ENCODE data around the gene TMOD4. TPM values are rescaled to one million over a fixed set of nuclear protein-coding genes. Genes with fewer than 3 reads are reported as not detected.

The TMOD4 gene
- total and polyA plus RNA-seq, 2 of the 13 experiments (the other 11 are each of a cell fraction or from before 2014, with no cell fraction given): 0.66 TPM; not detected in 1

DNA sequence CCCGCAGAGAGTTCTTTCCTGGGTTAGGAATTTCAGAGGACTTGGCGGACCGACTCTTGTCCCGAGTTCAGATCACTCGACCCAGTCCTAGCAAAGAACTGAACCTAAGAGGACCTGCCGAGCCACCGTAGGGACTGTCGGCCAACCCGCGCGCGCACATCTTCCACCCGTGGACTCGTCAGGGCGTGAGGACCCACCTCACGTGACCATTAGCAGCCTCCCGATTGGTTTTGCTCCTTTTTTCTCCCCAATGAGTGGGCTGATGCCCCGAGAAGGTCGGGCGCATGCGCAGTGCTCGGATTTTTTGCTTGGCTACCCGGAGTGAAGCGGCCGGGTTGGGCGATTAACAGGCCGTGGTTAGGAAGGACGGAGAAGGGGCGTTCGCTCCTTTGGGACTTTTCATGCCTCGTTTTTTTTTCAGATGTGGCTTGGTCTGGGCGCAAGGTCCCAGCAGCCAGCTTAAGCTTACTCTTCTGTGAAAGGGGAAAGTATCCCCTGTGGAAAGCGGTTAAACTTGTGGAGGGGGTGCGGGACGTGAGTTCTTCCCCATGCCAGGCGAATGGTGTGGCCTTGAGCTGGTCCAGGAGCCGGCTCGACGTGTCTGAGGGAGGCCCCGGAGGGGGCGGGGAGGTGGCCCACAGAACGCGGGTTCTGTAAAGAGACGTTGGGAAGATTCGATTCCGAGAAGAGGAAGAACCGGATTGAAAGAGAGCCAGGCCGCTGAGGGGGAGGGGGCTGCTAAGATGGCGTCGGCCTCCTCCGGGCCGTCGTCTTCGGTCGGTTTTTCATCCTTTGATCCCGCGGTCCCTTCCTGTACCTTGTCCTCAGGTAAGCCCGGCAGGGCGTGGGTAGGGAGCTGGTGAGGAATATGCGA, 22.7 kb upstream of the TMOD4 start, which contains the start of gene PIP5K1A (continued):
- TF ChIP-seq, protein P1, sequence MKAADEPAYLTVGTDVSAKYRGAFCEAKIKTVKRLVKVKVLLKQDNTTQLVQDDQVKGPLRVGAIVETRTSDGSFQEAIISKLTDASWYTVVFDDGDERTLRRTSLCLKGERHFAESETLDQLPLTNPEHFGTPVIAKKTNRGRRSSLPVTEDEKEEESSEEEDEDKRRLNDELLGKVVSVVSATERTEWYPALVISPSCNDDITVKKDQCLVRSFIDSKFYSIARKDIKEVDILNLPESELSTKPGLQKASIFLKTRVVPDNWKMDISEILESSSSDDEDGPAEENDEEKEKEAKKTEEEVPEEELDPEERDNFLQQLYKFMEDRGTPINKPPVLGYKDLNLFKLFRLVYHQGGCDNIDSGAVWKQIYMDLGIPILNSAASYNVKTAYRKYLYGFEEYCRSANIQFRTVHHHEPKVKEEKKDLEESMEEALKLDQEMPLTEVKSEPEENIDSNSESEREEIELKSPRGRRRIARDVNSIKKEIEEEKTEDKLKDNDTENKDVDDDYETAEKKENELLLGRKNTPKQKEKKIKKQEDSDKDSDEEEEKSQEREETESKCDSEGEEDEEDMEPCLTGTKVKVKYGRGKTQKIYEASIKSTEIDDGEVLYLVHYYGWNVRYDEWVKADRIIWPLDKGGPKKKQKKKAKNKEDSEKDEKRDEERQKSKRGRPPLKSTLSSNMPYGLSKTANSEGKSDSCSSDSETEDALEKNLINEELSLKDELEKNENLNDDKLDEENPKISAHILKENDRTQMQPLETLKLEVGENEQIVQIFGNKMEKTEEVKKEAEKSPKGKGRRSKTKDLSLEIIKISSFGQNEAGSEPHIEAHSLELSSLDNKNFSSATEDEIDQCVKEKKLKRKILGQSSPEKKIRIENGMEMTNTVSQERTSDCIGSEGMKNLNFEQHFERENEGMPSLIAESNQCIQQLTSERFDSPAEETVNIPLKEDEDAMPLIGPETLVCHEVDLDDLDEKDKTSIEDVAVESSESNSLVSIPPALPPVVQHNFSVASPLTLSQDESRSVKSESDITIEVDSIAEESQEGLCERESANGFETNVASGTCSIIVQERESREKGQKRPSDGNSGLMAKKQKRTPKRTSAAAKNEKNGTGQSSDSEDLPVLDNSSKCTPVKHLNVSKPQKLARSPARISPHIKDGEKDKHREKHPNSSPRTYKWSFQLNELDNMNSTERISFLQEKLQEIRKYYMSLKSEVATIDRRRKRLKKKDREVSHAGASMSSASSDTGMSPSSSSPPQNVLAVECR (CRISPR knock-in tag; IDR thresholded peaks at IDR 0.05; ENCODE audit: borderline replicate concordance): peak; percentile 55
- TF ChIP-seq ZMAT3 (CRISPR knock-in tag; conservative IDR thresholded peaks at IDR 0.05) (0 out of 2 replicates have a peak, but pooled peaks have one; percentile 13), ZNF589 (CRISPR knock-in tag; conservative IDR thresholded peaks at IDR 0.05) (peak; percentile 86), CEBPG (CRISPR knock-in tag; IDR thresholded peaks at IDR 0.05) (no peak), SOX6 (IDR thresholded peaks at IDR 0.05) (no peak), SOX6 (CRISPR knock-in tag; IDR thresholded peaks at IDR 0.05) (no peak; the same call in 1 of the 2 replicates), DR1 (CRISPR knock-in tag; IDR thresholded peaks at IDR 0.05) (peak; percentile 91), NFKBIZ (CRISPR knock-in tag; IDR thresholded peaks at IDR 0.05) (peak; percentile 21; the same call in 1 of the 2 replicates), ZNF333 (CRISPR knock-in tag; IDR thresholded peaks at IDR 0.05; ENCODE audit: borderline replicate concordance) (0 out of 2 replicates have a peak, but pooled peaks have one; percentile 49)
- TF ChIP-seq, protein P2, sequence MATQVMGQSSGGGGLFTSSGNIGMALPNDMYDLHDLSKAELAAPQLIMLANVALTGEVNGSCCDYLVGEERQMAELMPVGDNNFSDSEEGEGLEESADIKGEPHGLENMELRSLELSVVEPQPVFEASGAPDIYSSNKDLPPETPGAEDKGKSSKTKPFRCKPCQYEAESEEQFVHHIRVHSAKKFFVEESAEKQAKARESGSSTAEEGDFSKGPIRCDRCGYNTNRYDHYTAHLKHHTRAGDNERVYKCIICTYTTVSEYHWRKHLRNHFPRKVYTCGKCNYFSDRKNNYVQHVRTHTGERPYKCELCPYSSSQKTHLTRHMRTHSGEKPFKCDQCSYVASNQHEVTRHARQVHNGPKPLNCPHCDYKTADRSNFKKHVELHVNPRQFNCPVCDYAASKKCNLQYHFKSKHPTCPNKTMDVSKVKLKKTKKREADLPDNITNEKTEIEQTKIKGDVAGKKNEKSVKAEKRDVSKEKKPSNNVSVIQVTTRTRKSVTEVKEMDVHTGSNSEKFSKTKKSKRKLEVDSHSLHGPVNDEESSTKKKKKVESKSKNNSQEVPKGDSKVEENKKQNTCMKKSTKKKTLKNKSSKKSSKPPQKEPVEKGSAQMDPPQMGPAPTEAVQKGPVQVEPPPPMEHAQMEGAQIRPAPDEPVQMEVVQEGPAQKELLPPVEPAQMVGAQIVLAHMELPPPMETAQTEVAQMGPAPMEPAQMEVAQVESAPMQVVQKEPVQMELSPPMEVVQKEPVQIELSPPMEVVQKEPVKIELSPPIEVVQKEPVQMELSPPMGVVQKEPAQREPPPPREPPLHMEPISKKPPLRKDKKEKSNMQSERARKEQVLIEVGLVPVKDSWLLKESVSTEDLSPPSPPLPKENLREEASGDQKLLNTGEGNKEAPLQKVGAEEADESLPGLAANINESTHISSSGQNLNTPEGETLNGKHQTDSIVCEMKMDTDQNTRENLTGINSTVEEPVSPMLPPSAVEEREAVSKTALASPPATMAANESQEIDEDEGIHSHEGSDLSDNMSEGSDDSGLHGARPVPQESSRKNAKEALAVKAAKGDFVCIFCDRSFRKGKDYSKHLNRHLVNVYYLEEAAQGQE (IDR thresholded peaks at IDR 0.05; ENCODE audit: borderline replicate concordance in 1 of 2, low read depth in 1 of 2, low read length in 2 of 2): peak in 1 of 2 experiments; percentile 12; a peak in 1 of 4 replicates
- TF ChIP-seq, protein P3, sequence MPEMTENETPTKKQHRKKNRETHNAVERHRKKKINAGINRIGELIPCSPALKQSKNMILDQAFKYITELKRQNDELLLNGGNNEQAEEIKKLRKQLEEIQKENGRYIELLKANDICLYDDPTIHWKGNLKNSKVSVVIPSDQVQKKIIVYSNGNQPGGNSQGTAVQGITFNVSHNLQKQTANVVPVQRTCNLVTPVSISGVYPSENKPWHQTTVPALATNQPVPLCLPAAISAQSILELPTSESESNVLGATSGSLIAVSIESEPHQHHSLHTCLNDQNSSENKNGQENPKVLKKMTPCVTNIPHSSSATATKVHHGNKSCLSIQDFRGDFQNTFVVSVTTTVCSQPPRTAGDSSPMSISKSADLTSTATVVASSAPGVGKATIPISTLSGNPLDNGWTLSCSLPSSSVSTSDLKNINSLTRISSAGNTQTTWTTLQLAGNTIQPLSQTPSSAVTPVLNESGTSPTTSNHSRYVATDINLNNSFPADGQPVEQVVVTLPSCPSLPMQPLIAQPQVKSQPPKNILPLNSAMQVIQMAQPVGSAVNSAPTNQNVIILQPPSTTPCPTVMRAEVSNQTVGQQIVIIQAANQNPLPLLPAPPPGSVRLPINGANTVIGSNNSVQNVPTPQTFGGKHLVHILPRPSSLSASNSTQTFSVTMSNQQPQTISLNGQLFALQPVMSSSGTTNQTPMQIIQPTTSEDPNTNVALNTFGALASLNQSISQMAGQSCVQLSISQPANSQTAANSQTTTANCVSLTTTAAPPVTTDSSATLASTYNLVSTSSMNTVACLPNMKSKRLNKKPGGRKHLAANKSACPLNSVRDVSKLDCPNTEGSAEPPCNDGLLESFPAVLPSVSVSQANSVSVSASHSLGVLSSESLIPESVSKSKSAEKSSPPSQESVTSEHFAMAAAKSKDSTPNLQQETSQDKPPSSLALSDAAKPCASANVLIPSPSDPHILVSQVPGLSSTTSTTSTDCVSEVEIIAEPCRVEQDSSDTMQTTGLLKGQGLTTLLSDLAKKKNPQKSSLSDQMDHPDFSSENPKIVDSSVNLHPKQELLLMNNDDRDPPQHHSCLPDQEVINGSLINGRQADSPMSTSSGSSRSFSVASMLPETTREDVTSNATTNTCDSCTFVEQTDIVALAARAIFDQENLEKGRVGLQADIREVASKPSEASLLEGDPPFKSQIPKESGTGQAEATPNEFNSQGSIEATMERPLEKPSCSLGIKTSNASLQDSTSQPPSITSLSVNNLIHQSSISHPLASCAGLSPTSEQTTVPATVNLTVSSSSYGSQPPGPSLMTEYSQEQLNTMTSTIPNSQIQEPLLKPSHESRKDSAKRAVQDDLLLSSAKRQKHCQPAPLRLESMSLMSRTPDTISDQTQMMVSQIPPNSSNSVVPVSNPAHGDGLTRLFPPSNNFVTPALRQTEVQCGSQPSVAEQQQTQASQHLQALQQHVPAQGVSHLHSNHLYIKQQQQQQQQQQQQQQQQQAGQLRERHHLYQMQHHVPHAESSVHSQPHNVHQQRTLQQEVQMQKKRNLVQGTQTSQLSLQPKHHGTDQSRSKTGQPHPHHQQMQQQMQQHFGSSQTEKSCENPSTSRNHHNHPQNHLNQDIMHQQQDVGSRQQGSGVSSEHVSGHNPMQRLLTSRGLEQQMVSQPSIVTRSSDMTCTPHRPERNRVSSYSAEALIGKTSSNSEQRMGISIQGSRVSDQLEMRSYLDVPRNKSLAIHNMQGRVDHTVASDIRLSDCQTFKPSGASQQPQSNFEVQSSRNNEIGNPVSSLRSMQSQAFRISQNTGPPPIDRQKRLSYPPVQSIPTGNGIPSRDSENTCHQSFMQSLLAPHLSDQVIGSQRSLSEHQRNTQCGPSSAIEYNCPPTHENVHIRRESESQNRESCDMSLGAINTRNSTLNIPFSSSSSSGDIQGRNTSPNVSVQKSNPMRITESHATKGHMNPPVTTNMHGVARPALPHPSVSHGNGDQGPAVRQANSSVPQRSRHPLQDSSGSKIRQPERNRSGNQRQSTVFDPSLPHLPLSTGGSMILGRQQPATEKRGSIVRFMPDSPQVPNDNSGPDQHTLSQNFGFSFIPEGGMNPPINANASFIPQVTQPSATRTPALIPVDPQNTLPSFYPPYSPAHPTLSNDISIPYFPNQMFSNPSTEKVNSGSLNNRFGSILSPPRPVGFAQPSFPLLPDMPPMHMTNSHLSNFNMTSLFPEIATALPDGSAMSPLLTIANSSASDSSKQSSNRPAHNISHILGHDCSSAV (CRISPR knock-in tag; IDR thresholded peaks at IDR 0.05; ENCODE audit: borderline replicate concordance): 0 out of 2 replicates have a peak, but pooled peaks have one; percentile 27

Data from HepG2 (cell line).